ENCODE measurements around the gene PLEKHH2.

DNA sequence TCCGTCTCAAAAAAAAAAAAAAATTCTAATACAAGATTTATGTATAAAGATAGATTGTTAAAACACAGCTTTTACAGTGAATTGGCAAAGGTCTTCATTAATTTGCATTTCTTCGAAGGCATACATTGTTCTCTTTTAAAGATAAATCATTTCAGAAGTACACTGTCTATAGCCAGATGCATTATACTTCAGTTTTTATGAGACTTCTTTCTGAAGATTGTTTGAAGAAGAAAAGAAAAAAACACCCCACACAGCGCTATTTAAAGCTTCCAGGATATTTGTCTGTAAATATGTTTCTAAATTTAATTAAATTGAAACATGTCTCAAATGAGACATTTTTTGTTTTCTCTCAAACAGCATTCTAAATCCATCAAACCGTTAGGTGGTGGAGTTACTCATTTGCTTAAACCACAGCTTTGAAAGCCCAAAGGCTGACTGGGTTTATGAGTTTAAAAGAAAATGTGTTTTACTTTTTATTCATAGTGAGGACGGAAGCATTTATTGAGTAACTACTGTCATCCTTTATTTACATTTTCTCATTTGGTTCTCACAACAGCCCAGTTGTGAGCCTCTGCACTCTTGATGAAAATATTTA, 81.6 kb downstream of the PLEKHH2 start:
- TF ChIP-seq, protein P1, sequence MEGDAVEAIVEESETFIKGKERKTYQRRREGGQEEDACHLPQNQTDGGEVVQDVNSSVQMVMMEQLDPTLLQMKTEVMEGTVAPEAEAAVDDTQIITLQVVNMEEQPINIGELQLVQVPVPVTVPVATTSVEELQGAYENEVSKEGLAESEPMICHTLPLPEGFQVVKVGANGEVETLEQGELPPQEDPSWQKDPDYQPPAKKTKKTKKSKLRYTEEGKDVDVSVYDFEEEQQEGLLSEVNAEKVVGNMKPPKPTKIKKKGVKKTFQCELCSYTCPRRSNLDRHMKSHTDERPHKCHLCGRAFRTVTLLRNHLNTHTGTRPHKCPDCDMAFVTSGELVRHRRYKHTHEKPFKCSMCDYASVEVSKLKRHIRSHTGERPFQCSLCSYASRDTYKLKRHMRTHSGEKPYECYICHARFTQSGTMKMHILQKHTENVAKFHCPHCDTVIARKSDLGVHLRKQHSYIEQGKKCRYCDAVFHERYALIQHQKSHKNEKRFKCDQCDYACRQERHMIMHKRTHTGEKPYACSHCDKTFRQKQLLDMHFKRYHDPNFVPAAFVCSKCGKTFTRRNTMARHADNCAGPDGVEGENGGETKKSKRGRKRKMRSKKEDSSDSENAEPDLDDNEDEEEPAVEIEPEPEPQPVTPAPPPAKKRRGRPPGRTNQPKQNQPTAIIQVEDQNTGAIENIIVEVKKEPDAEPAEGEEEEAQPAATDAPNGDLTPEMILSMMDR (IDR thresholded peaks at IDR 0.05) = no peak
- TF ChIP-seq POLR2A (IDR thresholded peaks at IDR 0.05) = no peak
